Measurements from ENCODE around the gene KRTAP4-9.

GRCh38 chr17:41125064-41125463, 19.9 kb downstream of the KRTAP4-9 start:
- TF ChIP-seq EP300 (IDR thresholded peaks at IDR 0.05) (no peak), CTCF (IDR thresholded peaks at IDR 0.05) (no peak), POLR2A (IDR thresholded peaks at IDR 0.05) (no peak)
